ENCODE data around the gene HECW1. TPM values are rescaled to one million over a fixed set of nuclear protein-coding genes. Genes with fewer than 3 reads are reported as not detected.

HECW1 gene
- total and polyA plus RNA-seq, 10 of the 15 experiments (the other 5 are each of a cell fraction or from before 2014, with no cell fraction given) = under 0.01 to 0.31 (median 0.04) TPM; not detected in 3

DNA sequence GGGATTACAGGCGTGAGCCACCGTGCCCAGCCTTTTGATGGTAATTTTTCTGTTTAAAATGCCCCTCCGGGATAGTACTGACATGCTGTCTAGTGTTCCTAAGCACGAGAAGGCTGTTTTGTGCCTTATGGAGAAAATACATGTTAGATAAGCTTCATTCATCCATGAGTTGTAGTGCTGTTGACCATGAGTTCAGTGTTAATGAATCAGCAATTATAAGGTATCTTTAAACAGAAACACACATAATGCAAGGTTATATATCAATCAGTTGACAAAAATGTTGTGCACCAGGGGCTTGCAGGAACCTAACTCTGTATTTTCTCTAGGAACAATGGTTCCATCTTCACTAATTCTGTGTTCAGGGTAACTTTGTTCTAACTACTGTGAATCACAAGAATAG, 30.8 kb upstream of the HECW1 start:
- ChIA-PET SMC1A (ENCODE audit: uncharacterized antibody, unreplicated experiment) (no interaction called here), POLR2A (no interaction called here), RAD21 (ENCODE audit: unreplicated experiment) (no interaction called here), CTCF (interaction anchor here (0.6 kb wide), 1 partner anchor 89 kb away, joined by 3 read pairs; no protein-coding TSS in a partner anchor)
- no peak for TF ChIP-seq YBX1 (IDR thresholded peaks at IDR 0.05)
- TF ChIP-seq, protein P1, sequence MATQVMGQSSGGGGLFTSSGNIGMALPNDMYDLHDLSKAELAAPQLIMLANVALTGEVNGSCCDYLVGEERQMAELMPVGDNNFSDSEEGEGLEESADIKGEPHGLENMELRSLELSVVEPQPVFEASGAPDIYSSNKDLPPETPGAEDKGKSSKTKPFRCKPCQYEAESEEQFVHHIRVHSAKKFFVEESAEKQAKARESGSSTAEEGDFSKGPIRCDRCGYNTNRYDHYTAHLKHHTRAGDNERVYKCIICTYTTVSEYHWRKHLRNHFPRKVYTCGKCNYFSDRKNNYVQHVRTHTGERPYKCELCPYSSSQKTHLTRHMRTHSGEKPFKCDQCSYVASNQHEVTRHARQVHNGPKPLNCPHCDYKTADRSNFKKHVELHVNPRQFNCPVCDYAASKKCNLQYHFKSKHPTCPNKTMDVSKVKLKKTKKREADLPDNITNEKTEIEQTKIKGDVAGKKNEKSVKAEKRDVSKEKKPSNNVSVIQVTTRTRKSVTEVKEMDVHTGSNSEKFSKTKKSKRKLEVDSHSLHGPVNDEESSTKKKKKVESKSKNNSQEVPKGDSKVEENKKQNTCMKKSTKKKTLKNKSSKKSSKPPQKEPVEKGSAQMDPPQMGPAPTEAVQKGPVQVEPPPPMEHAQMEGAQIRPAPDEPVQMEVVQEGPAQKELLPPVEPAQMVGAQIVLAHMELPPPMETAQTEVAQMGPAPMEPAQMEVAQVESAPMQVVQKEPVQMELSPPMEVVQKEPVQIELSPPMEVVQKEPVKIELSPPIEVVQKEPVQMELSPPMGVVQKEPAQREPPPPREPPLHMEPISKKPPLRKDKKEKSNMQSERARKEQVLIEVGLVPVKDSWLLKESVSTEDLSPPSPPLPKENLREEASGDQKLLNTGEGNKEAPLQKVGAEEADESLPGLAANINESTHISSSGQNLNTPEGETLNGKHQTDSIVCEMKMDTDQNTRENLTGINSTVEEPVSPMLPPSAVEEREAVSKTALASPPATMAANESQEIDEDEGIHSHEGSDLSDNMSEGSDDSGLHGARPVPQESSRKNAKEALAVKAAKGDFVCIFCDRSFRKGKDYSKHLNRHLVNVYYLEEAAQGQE (IDR thresholded peaks at IDR 0.05; ENCODE audit: low read depth, low read length) = no peak
- TF ChIP-seq ZBED1 (IDR thresholded peaks at IDR 0.05; ENCODE audit: borderline replicate concordance) = no peak
- TF ChIP-seq, protein P2, sequence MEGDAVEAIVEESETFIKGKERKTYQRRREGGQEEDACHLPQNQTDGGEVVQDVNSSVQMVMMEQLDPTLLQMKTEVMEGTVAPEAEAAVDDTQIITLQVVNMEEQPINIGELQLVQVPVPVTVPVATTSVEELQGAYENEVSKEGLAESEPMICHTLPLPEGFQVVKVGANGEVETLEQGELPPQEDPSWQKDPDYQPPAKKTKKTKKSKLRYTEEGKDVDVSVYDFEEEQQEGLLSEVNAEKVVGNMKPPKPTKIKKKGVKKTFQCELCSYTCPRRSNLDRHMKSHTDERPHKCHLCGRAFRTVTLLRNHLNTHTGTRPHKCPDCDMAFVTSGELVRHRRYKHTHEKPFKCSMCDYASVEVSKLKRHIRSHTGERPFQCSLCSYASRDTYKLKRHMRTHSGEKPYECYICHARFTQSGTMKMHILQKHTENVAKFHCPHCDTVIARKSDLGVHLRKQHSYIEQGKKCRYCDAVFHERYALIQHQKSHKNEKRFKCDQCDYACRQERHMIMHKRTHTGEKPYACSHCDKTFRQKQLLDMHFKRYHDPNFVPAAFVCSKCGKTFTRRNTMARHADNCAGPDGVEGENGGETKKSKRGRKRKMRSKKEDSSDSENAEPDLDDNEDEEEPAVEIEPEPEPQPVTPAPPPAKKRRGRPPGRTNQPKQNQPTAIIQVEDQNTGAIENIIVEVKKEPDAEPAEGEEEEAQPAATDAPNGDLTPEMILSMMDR (IDR thresholded peaks at IDR 0.05 in 2 of 3, conservative IDR thresholded peaks at IDR 0.05 in 1 of 3; ENCODE audit: control insufficient read depth in 2 of 3, extremely low read depth in 1 of 3, insufficient read depth in 1 of 3, low read depth in 3 of 3, low read length in 3 of 3) = no peak
- no peak for TF ChIP-seq CHD4 (IDR thresholded peaks at IDR 0.05)
- TF ChIP-seq NR2F1 (conservative IDR thresholded peaks at IDR 0.05) = no peak
- TF ChIP-seq CBX3 (IDR thresholded peaks at IDR 0.05; ENCODE audit: borderline replicate concordance, low read depth) = no peak
- no peak for TF ChIP-seq CBX5 (IDR thresholded peaks at IDR 0.05; ENCODE audit: low read depth)
- TF ChIP-seq TARDBP (IDR thresholded peaks at IDR 0.05; ENCODE audit: borderline replicate concordance) = no peak
- no peak for TF ChIP-seq CHD2 (IDR thresholded peaks at IDR 0.05; ENCODE audit: borderline replicate concordance, low read depth, low read length)
- no peak for TF ChIP-seq NRF1 (conservative IDR thresholded peaks at IDR 0.05; ENCODE audit: low read depth, low read length)
- intact Hi-C loops (cut with micrococcal nuclease; ENCODE audit: unreplicated experiment) (no loop called here), in situ Hi-C loops (cut with MboI) (no loop called here)
- no peaks in the 10 kb centered on the region for H3K27me3 ChIP-seq (replicated peaks in 1 of 2; ENCODE audit: control insufficient read depth in 2 of 2, insufficient read depth in 2 of 2, low read length in 1 of 2)
- no peaks in the 10 kb centered on the region for H3K79me2 ChIP-seq (ENCODE audit: control insufficient read depth, insufficient read depth, low read length)
- H3K4me3 ChIP-seq = no peak overlapping the region
- FAIRE-seq (no peak), ATAC-seq (no peak), DNase-seq (ENCODE audit: low read depth, low spot score) (no peak)
- H3K27ac ChIP-seq (ENCODE audit: control insufficient read depth, insufficient read depth) = no peak overlapping the region
- no TSS peak for BruUV-seq (replicated peaks)
- 68% methylated on average over 4 of the region's 4 CpGs for WGBS (ENCODE audit: insufficient coverage, insufficient replicate concordance, low lambda C conversion rate, missing lambda C conversion rate)
- no peaks in the 10 kb centered on the region for H3K4me1 ChIP-seq (ENCODE audit: control insufficient read depth, insufficient read depth, low read length)
- H4K20me1 ChIP-seq (ENCODE audit: control insufficient read depth, insufficient read depth) = no peaks in the 10 kb centered on the region
- no peak overlapping the region for H3K9ac ChIP-seq (ENCODE audit: control insufficient read depth, insufficient read depth, low read length)
- H2AFZ ChIP-seq (ENCODE audit: control insufficient read depth, low read depth, low read length) = no peak overlapping the region
- no peak overlapping the region for H3K4me2 ChIP-seq (ENCODE audit: control insufficient read depth, insufficient read depth)
- H3K36me3 ChIP-seq (ENCODE audit: control insufficient read depth in 2 of 2, insufficient read depth in 2 of 2, low read length in 1 of 2) = no peaks in the 10 kb centered on the region
- H3K9me3 ChIP-seq (replicated peaks; ENCODE audit: control insufficient read depth, insufficient read depth, low read length) = peaks cover 10% of the 10 kb centered on the region

Data from GM12878 (cell line).